K562 (cell line): ENCODE measurements around the gene BBS1. TPM values are rescaled to one million over a fixed set of nuclear protein-coding genes. Genes with fewer than 3 reads are reported as not detected.
A peak's percentile ranks its signal among the peaks of the same experiment; 100 is the strongest.

ENCODE experiments used
- ATAC-seq: fragments of 200-7000 bp; cut with Tn5 transposase; 3 replicates; pipeline ENCODE4 v1.9.1; 2020; ENCODE audit warnings: moderate library complexity
- BruUV-seq: library from RNA; stranded (reverse); fragments of 400-500 nt; replicated peaks from 2 replicates; lab custom pipeline; 2021; lab: Mats Ljungman, UMichigan
- CTCF ChIA-PET: fragments of 300-600 bp; formaldehyde crosslinking; extraction: SDS; loops from one replicate; lab custom pipeline; 2021; ENCODE audit warnings: low intra/inter-chr PET ratio; lab: Yijun Ruan, JAX
- POLR2A ChIA-PET: fragments of 300-600, 350-650 bp; sonication (Branson Sonifier 250); formaldehyde crosslinking; extraction: SDS; loops from one replicate; lab custom pipeline; 2021; ENCODE audit warnings: antibody characterized with exemption, inconsistent platforms; lab: Yijun Ruan, JAX
- DNase-seq, 4 experiments: peaks; one replicate each; pipeline versions ENCODE4 v3.0.0 to v3.0.0-alpha.2; 2011 to 2018; ENCODE audit warnings: low spot score in 3 of 4, mixed read lengths in 3 of 4; ENCODE audit errors: extremely low read depth in 1 of 4
- FAIRE-seq: peaks from 2 replicates; lab custom pipeline; 2011; peaks lifted over from hg19 to GRCh38; lab: Jason Lieb, UNC
- H2AFZ ChIP-seq: 2 replicates; pipeline ENCODE4 v1.6.0; 2011; ENCODE audit warnings: low read depth, low read length, control low read depth, inconsistent platforms
- H3K27ac ChIP-seq: fragments of 200-600 bp; 3 replicates; pipeline ENCODE4 v1.8.0; 2011; ENCODE audit warnings: low read depth, mild to moderate bottlenecking, control low read depth, inconsistent platforms, low read length, moderate library complexity, mixed read lengths; ENCODE audit errors: extremely low read depth
- H3K27me3 ChIP-seq, 2 experiments: fragments of 300-600 bp in 1 of 2; 2 replicates in 1 of 2; 3 replicates in 1 of 2; pipeline versions ENCODE4 v1.6.0 to v1.8.0; 2011; ENCODE audit warnings: inconsistent platforms in 2 of 2, low read length in 2 of 2, mild to moderate bottlenecking in 1 of 2, mixed read lengths in 1 of 2, moderate library complexity in 1 of 2; ENCODE audit not compliant: control insufficient read depth in 2 of 2, insufficient read depth in 2 of 2
- H3K36me3 ChIP-seq: fragments of 300-600 bp; 3 replicates; pipeline ENCODE4 v1.8.0; 2011; ENCODE audit warnings: mild to moderate bottlenecking, low read length, inconsistent platforms; ENCODE audit not compliant: control insufficient read depth, insufficient read depth
- H3K4me1 ChIP-seq, 2 experiments: fragments of 200-600 bp in 1 of 2; replicated peaks in 1 of 2; 2 replicates in 1 of 2; 3 replicates in 1 of 2; pipeline versions ENCODE4 v1.5.1 to v1.8.0; 2011; ENCODE audit warnings: inconsistent platforms in 2 of 2, low read length in 2 of 2, mild to moderate bottlenecking in 1 of 2, mixed read lengths in 1 of 2, moderate library complexity in 1 of 2; ENCODE audit not compliant: control insufficient read depth in 2 of 2, insufficient read depth in 2 of 2
- H3K4me2 ChIP-seq: 2 replicates; pipeline ENCODE4 v1.6.1; 2011; ENCODE audit warnings: low read length, control low read depth, inconsistent platforms, mixed read lengths; ENCODE audit not compliant: insufficient read depth
- H3K4me3 ChIP-seq: fragments of 200-600 bp; sonication (generic), shearing (Covaris generic); 2 replicates; pipeline ENCODE4 v1.5.1; 2016; ENCODE audit warnings: control low read depth, inconsistent platforms
- H3K79me2 ChIP-seq: fragments of 200-600 bp; 3 replicates; pipeline ENCODE4 v1.8.0; 2011; ENCODE audit warnings: low read length, inconsistent platforms; ENCODE audit not compliant: control insufficient read depth, insufficient read depth
- H3K9ac ChIP-seq, 2 experiments: 2 replicates each; pipeline versions ENCODE4 v1.6.0 to v1.6.1; 2011; ENCODE audit warnings: low read depth in 2 of 2, low read length in 2 of 2, control low read depth in 1 of 2, inconsistent platforms in 1 of 2, mild to moderate bottlenecking in 1 of 2, mixed read lengths in 1 of 2; ENCODE audit not compliant: insufficient read depth in 1 of 2
- H3K9me1 ChIP-seq: one replicate; pipeline ENCODE4 v1.6.0; 2011; ENCODE audit warnings: inconsistent platforms, mild to moderate bottlenecking, low read length, moderate library complexity; ENCODE audit not compliant: control insufficient read depth, insufficient read depth
- H3K9me3 ChIP-seq: replicated peaks from 2 replicates; pipeline ENCODE4 v1.5.1; 2011; ENCODE audit warnings: low read depth, low read length, inconsistent platforms; ENCODE audit not compliant: control insufficient read depth, insufficient read depth
- H4K20me1 ChIP-seq: replicated peaks from 2 replicates; pipeline ENCODE4 v1.6.1; 2011; ENCODE audit warnings: low read length, inconsistent platforms, mixed read lengths; ENCODE audit not compliant: control insufficient read depth, insufficient read depth
- BHLHE40 ChIP-seq: IDR thresholded peaks from 2 replicates; pipeline ENCODE4 v1.6.1; 2011; ENCODE audit warnings: low read length, improper control_type of control experiment
- DDX20 ChIP-seq: fragments of 450-650 bp; IDR thresholded peaks from 2 replicates; pipeline ENCODE4 v1.6.1; 2016; ENCODE audit warnings: missing genetic modification characterization, low read depth, mild to moderate bottlenecking, missing compliant biosample characterization, moderate library complexity
- E2F3 ChIP-seq: fragments of 250-450 bp; sonication (Bioruptor Pico); IDR thresholded peaks from 2 replicates; pipeline ENCODE4 v1.4.0; 2020; ENCODE audit warnings: mild to moderate bottlenecking
- E4F1 ChIP-seq: fragments of 250-450 bp; sonication (Bioruptor Pico); IDR thresholded peaks from 2 replicates; pipeline ENCODE4 v1.5.0; 2021; ENCODE audit warnings: mild to moderate bottlenecking, borderline replicate concordance
- NFATC3 ChIP-seq: fragments of 450-650 bp; IDR thresholded peaks from 2 replicates; pipeline ENCODE4 v1.6.1; 2017; ENCODE audit warnings: mild to moderate bottlenecking
- NR1H2 ChIP-seq: sonication (generic); formaldehyde crosslinking; IDR thresholded peaks from 2 replicates; pipeline ENCODE4 v1.4.0; 2020; ENCODE audit warnings: mild to moderate bottlenecking, missing genetic modification reagents
- NR2F6 ChIP-seq: fragments of 450-650 bp; formaldehyde crosslinking; IDR thresholded peaks from 2 replicates; pipeline ENCODE4 v1.4.0; 2020; ENCODE audit warnings: mild to moderate bottlenecking
- NR4A1 ChIP-seq, 2 experiments: fragments of 250-450 bp in 1 of 2; fragments of 450-650 bp in 1 of 2; sonication (Bioruptor Pico) in 1 of 2; IDR thresholded peaks; 2 replicates each; pipeline versions ENCODE4 v1.4.0 to v1.6.1; 2016 to 2020; ENCODE audit warnings: mild to moderate bottlenecking in 2 of 2, missing compliant biosample characterization in 1 of 2, missing genetic modification characterization in 1 of 2, moderate library complexity in 1 of 2
- RERE ChIP-seq: sonication (generic); formaldehyde crosslinking; IDR thresholded peaks from 2 replicates; pipeline ENCODE4 v1.8.0; 2023; ENCODE audit warnings: missing genetic modification reagents, mild to moderate bottlenecking, borderline replicate concordance
- ZNF717 ChIP-seq: fragments of 250-450 bp; sonication (Bioruptor Pico); IDR thresholded peaks from 2 replicates; pipeline ENCODE4 v1.5.0; 2021
- WGBS: fragments of 100-300 bp; shearing (Covaris generic); methylation state at CpG from one replicate; pipeline ENCODE4 v1.1.6; 2016; ENCODE audit warnings: low coverage, mixed read lengths; ENCODE audit not compliant: insufficient coverage; ENCODE audit errors: missing lambda C conversion rate; 5-methylcytosine and 5-hydroxymethylcytosine counted together
- in situ Hi-C: fragments of 300-500 bp; cut with MboI; formaldehyde crosslinking; loops from 4 replicates; pipeline ENCODE4 v1.15.0; 2018; ENCODE audit warnings: inconsistent platforms, mixed read lengths
- intact Hi-C: fragments of 100-400 bp; cut with micrococcal nuclease; formaldehyde crosslinking; loops from 2 replicates; pipeline ENCODE4 v1.14.2; 2022
- polyA plus RNA-seq, 8 experiments: library from polyadenylated mRNA; depleted of rRNA in 4 of 8; stranded (reverse) in 5 of 8; unstranded in 3 of 8; fragments of >200 nt; fragmentation: Nextera tagmentation in 2 of 8; fragmentation: Illumina TruSeq in 1 of 8; extraction: Ambion mirVana in 2 of 8; extraction: Trizol in 1 of 8; gene quantifications; 2 replicates each; pipeline versions ENCODE4 v1.2.1 to v1.2.3, GENCODE V29; 2011 to 2014; ENCODE audit warnings: inconsistent platforms in 1 of 8, missing spikeins in 1 of 8
- total RNA-seq, 7 experiments: library from RNA; depleted of rRNA in 6 of 7; stranded (reverse); fragments of >200 nt in 6 of 7; fragmentation: Illumina TruSeq in 2 of 7; extraction: Trizol in 2 of 7; gene quantifications; 2 replicates each; pipeline versions ENCODE4 v1.2.1 to v1.2.3, GENCODE V29; 2011 to 2021; ENCODE audit warnings: low replicate concordance in 1 of 7

The BBS1 gene
- total and polyA plus RNA-seq, 9 of the 15 experiments (the other 6 are each of a cell fraction or from before 2014, with no cell fraction given) = 9.0 to 19.8 (median 12.1) TPM

GRCh38 chr11:66479394-66480116 lies 30.9 kb upstream of the BBS1 start:
- ChIA-PET CTCF (interaction anchor here (2.0 to 4.2 kb wide), 2 partner anchors 72 to 93 kb away, joined by 5 to 50 read pairs; no protein-coding TSS in a partner anchor), POLR2A (interaction anchor here (0.6 to 2.2 kb wide), 18 partner anchors 8 to 428 kb away, joined by 3 to 18 read pairs (median 4); partner anchors contain the start of genes BBS1, MRPL11, PELI3 and RBM4)
- Histone ChIP-seq H3K36me3 (peaks cover 20% of the 10 kb centered on the region; the same call in 2 of the 3 replicates), H3K9me1 (no peaks in the 10 kb centered on the region), H4K20me1 (peaks cover 9% of the 10 kb centered on the region; the same call in 1 of the 2 replicates), H3K4me2 (peak overlapping the region; percentile 87), H3K4me1 (peaks cover 3 to 31% of the 10 kb centered on the region in 2 experiments; a peak in 4 of 5 replicates), H3K27me3 (no peaks in the 10 kb centered on the region), H3K9ac (peak overlapping the region; percentile 92 to 95), H3K27ac (peak overlapping the region; percentile 92), H3K79me2 (peaks cover 12% of the 10 kb centered on the region; the same call in 2 of the 3 replicates), H3K4me3 (peak overlapping the region; percentile 65), H3K9me3 (no peaks in the 10 kb centered on the region), H2AFZ (peak overlapping the region; percentile 97)
- intact Hi-C loops (loop anchor here (1.0 to 5.0 kb wide), 3 partner anchors 40 to 198 kb away; partner anchors contain the start of gene RBM4B), in situ Hi-C loops (no loop called here)
- WGBS = 2% methylated on average over 32 of the region's 34 CpGs
- BruUV-seq = TSS peak; percentile 90
- ATAC-seq = peak; percentile 63
- no peak for FAIRE-seq
- peak; percentile 39 to 50 (median 46) for DNase-seq
- TF ChIP-seq ZNF717 = 0 out of 2 replicates have a peak, but pooled peaks have one; percentile 33
- no peak for TF ChIP-seq NR2F6 (CRISPR knock-in tag)
- TF ChIP-seq E2F3 = no peak
- 0 out of 2 replicates have a peak, but pooled peaks have one; percentile 32 for TF ChIP-seq BHLHE40
- no peak for TF ChIP-seq NFATC3
- TF ChIP-seq E4F1 = no peak
- TF ChIP-seq NR4A1 (CRISPR knock-in tag; IDR thresholded peaks at IDR 0.05) = no peak
- no peak for TF ChIP-seq NR4A1 (tag; IDR thresholded peaks at IDR 0.05)
- TF ChIP-seq DDX20 (tag) = no peak
- 0 out of 2 replicates have a peak, but pooled peaks have one; percentile 82 for TF ChIP-seq NR1H2 (CRISPR knock-in tag)
- 0 out of 2 replicates have a peak, but pooled peaks have one; percentile 66 for TF ChIP-seq RERE (CRISPR knock-in tag)
